SKM-1 treated with dmso at 0.1 percent for 144 hours (cell line): ENCODE results near the gene ARGFX.
"Not testable (repeated sequence)": the region's sequence is repeated elsewhere in the genome, so short reads cannot be mapped to it uniquely, and the experiment has no call there.

ENCODE experiments used
- DNase-seq: peaks from one replicate; lab custom pipeline; 2025; ENCODE audit not compliant: unreplicated experiment; lab: John Stamatoyannopoulos, UW

The ARGFX gene

GRCh38 chr3:121567649-121568048 is at the start of gene ARGFX:
Gene ARGFX (plus strand): TSS chr3:121567949. CDS start chr3:121570714, 2,765 bp downstream.
- no peak for DNase-seq

GRCh38 chr3:121517953-121518655 is 49.6 kb upstream of the ARGFX start:
- DNase-seq: no peak

- DNase-seq: no peak
Measured at GRCh38 chr3:121520510-121520909, 47.2 kb upstream of the ARGFX start.

- no peak for DNase-seq
Measured at GRCh38 chr3:121529308-121529707, 38.4 kb upstream of the ARGFX start.

- no peak for DNase-seq
Measured at GRCh38 chr3:121531269-121531668, 36.5 kb upstream of the ARGFX start.

GRCh38 chr3:121542924-121543323 is 24.8 kb upstream of the ARGFX start:
- DNase-seq: no peak

GRCh38 chr3:121545049-121545573 is 22.6 kb upstream of the ARGFX start:
- no peak for DNase-seq

- peak; percentile 91 for DNase-seq
Measured at GRCh38 chr3:121545574-121546455, 21.9 kb upstream of the ARGFX start, which contains the start of gene POLQ. Gene POLQ (minus strand): TSS chr3:121545988. CDS start chr3:121545877, 111 bp downstream.

GRCh38 chr3:121552379-121552778 is 15.4 kb upstream of the ARGFX start:
- DNase-seq: no peak

- no peak for DNase-seq
Measured at GRCh38 chr3:121552797-121553196, 15.0 kb upstream of the ARGFX start.

GRCh38 chr3:121557426-121557934 is 10.3 kb upstream of the ARGFX start:
- DNase-seq: no peak

GRCh38 chr3:121562148-121562547 is 5.6 kb upstream of the ARGFX start:
- DNase-seq: no peak

- no peak for DNase-seq
Measured at GRCh38 chr3:121566773-121567172, 976 bp upstream of the ARGFX start.

- DNase-seq: no peak
Measured at GRCh38 chr3:121574449-121574848, 6.7 kb downstream of the ARGFX start.

GRCh38 chr3:121581691-121582090 is 13.9 kb downstream of the ARGFX start:
- no peak for DNase-seq

- no peak for DNase-seq
Measured at GRCh38 chr3:121584418-121584817, 16.7 kb downstream of the ARGFX start.

GRCh38 chr3:121592856-121593702 is 25.3 kb downstream of the ARGFX start, which contains the start of gene FBXO40:
Gene FBXO40 (plus strand): TSS chr3:121593379. CDS start chr3:121620576, 27,197 bp downstream.
- no peak for DNase-seq

- not testable (repeated sequence) for DNase-seq
Measured at GRCh38 chr3:121593806-121594205, 26.1 kb downstream of the ARGFX start.

GRCh38 chr3:121594850-121595249 is 27.1 kb downstream of the ARGFX start:
- DNase-seq: no peak

- DNase-seq: no peak
Measured at GRCh38 chr3:121595765-121596406, 28.1 kb downstream of the ARGFX start.
